Measurements from ENCODE around the gene STRA8.
A peak's percentile ranks its signal among the peaks of the same experiment; 100 is the strongest.
"Not testable (repeated sequence)": the region's sequence is repeated elsewhere in the genome, so short reads cannot be mapped to it uniquely, and the experiment has no call there.

The STRA8 gene

GRCh38 chr7:135205850-135206249, 27.8 kb upstream of the STRA8 start:
- DNase-seq (ENCODE audit: low read depth in 2 of 2): no peak

DNA sequence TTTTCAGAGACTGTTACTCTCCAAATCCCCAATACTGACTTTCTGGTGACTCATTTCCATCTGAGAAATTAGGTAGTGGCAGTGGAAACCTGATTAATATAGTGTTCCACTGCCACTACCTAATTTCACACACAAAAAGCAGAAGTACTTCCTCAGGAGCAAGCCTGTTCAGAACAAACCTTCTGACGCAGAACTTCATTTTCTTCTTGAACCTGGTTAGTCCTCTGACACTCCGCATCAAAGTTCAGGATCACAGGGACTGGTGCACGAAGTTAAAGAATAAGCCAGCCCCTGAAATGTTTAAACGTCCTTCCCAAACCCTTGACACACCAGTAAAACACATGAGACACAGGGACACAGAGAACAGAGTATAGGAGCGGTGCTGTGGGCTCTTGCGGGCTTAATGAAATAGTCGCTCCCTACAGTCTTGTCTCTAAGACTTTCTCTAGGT, 26.7 kb upstream of the STRA8 start:
- DNase-seq (ENCODE audit: low read depth in 2 of 2): no peak

DNA sequence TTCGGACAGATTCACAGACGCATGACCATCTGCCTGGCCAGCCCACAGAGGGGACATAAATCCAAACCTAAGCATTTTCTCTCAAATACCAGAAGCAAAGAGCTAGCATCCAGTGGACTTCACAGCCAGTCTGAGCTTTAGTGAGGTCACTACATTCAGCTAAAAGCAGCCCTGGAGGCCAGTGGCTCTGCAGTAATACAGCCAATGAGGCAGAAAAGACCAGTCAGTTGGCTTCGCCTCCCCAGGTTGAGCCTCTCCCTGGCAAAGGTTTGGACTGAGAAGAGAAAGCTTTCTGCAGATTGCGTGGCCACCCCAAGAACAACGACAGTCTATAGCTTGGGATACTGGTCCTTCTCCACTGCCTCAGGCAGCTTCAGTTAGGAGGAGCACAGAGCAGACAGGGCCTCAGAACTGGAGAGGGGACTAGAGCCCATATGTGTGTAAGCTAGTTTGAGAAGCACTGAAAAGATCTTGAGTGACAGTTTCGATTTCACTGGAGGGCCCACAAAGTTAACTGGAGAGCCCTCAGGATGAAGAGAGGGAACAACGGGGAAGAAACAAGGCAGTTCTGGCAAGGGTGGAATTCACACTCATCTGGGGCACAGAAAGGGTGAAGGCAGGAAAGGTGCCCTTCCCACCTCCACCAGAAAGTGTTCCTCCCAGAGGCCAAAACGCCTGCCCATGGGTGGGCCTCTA, 26.1 kb upstream of the STRA8 start:
- DNase-seq (ENCODE audit: low read depth in 2 of 2): no peak

DNA sequence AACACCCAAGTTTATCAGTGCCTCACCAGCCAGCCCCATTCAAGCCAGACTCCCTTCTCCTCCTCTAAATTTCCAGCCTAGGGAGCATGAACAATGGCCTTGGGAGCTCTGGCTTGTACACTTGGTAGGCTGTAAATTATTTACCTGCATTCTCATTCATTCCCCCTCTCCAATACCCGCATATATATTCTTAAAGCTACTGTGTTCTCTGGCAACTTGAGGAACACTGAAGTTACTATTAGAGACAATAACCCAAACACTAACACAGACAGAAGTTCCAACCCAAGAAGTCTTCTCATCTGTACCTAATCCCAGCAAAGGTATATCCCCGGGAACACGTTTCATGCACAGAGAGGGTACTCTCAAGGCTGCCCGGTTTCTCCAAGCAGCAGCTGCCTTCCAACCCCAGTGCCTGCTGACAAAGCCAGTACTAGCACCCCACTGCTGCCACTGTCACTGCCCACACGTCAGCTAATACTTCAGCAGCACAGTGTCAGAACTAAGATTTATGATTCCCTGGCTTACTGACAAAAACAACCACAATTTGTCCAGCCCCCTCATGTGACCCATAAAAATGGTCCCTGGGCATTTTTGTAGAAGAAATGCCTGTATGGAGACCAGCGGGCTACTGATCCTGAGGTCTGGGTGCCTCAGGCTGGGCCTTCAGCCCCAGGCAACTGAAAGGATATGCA, 25.4 kb upstream of the STRA8 start:
- DNase-seq (ENCODE audit: low read depth in 2 of 2): no peak

DNA sequence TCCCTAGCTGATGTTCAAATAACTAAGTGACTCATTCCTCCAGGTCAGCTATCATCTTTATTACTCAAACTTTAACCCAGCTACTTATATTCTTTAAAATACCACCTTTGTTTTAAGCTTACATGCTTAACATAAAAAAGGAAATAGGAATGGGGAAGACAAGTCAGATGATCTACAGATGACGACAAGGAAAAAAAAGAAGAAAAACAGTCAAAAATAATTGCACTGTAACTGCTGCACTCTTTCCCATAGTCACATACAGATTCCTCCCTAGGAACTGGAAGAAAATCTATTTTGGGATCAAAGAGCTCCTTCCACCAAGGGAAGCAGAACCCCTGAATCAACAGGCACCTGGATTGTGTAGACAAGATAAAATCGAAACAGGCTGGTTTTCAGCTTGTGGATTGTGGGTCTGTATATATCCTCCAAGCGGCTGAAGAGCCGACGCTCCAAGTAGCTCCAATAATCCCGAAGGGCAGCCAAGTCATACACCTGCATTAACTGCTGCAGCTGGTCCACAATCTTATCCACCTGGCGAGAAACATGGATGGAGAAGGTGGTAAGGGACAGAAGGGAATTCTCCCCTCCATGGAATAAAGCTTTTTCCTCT, 24.3 kb upstream of the STRA8 start:
- no peak for DNase-seq (ENCODE audit: low read depth in 2 of 2)

DNA sequence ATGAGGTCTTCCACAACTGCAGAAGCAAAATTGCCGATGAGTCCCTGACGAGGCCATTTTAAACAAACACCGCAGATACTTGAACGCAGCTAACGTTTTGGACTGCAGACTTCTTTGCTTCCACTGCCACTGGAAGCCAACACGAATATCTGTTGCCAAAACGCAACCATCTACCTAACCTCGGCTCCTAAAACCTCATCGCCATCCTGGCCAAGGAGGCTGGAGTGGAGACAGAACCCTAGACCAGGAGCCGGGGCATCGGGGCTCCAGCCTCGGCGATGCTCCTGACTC, 22.8 kb upstream of the STRA8 start:
- no peak for DNase-seq (ENCODE audit: low read depth in 2 of 2)

DNA sequence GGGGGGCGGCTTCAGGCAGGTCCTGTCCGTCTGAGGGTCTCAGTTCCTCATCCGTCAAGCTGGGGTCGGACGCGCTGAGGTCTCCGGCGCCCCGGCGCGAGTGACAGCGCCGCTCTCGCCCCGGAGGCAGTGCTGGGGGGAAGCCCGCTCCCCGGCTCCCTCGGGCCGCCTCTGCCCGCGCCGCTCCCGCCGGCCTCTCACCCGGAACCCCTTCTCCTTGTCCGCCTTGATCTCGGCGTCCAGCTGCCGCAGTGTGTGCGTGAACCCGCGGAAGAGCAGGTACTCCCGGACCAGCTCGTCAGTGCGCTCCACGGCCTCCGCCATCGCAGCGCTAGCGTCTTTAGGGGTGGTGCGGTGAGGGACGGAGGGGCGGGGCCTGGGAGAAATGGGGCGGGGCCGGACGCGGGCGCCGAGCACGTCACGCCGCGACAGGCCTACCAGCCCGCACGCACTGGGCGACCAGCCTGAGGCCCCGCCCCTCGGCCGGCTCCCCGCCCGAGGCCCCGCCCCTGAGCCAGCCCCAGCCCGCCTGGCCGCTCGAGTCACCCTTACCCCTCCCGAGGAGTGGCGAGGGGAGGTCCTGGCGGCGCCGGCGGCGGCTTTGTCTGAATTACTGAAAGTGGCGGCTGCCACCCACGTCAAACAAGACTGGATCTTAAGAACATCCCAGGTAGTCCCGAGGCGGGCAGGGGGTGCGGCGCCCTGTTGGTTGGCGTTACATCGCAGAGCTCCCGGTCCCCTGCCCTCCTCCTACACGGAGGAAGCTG, 22.3 kb upstream of the STRA8 start, which contains the start of gene WDR91:
WDR91 (minus strand) TSS at position 348 of the 767 bp plus-strand sequence; CDS start at position 324, 24 bp downstream.
- DNase-seq (ENCODE audit: low read depth in 2 of 2): peak; percentile 66 to 67

DNA sequence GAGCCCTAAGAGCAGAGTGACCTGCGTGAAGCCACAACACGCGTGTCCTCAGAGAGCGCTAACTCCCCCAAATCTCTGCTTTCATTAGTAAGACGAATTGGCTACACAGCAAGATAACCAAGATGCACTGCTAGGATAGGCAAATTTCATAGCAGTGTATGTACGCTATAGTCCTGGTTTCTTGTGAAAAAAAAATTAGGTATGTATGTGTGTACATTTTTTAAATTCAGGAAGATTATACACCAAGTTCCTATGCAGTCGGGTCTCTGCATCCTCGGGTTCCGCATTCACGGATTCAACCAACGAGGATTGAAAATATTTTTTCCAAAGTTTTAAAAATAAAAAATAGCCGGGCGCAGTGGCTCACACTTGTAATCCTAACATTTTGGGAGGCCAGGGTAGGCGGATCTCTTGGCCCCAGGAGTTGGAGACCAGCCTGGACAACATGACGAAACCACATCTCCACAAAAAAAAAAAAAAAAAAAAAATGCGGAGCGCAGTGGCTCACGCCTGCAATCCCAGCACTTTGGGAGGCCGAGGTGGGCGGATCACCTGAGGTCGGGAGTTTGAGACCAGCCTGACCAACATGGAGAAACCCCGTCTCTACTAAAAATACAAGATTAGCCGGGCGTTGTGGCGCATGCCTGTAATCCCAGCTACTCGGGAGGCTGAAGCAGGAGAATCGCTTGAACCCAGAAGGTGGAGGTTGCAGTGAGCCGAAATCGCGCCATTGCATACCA, 21.5 kb upstream of the STRA8 start:
- not testable (repeated sequence) for DNase-seq (ENCODE audit: low read depth in 2 of 2)

GRCh38 chr7:135213831-135214230, 19.8 kb upstream of the STRA8 start:
- no peak for DNase-seq (ENCODE audit: low read depth in 2 of 2)

- no peak for DNase-seq (ENCODE audit: low read depth in 2 of 2)
Observed at GRCh38 chr7:135215180-135215579, 18.5 kb upstream of the STRA8 start.

- DNase-seq (ENCODE audit: low read depth in 2 of 2): no peak
Observed at GRCh38 chr7:135215698-135216097, 17.9 kb upstream of the STRA8 start.

- DNase-seq (ENCODE audit: low read depth in 2 of 2): no peak
Observed at GRCh38 chr7:135217645-135218509, 15.8 kb upstream of the STRA8 start.

GRCh38 chr7:135224027-135224426, 9.6 kb upstream of the STRA8 start:
- DNase-seq (ENCODE audit: low read depth in 2 of 2): no peak

GRCh38 chr7:135231686-135232085, 2.0 kb upstream of the STRA8 start:
- DNase-seq (ENCODE audit: low read depth in 2 of 2): no peak

DNA sequence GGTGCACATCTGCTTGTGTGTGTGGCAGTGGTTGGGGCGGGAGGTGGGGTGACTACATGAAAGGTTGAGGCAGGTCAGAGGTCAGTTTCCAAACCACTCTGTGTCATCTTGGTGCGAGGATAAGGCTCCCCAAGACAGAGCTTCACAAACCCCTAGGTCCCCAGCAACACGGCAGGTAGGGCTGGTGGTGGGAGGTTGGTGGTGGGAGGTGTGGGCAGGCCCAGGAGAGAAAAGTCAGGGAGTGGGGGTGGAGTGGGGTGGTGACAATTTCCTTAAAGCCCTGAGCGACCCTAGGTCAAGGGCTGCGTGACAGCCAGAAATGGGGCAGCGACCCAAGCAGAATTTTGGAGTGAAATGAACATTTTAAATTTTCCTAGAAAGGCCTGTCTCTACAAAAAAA, 1.6 kb upstream of the STRA8 start:
- no peak for DNase-seq (ENCODE audit: low read depth in 2 of 2)

DNA sequence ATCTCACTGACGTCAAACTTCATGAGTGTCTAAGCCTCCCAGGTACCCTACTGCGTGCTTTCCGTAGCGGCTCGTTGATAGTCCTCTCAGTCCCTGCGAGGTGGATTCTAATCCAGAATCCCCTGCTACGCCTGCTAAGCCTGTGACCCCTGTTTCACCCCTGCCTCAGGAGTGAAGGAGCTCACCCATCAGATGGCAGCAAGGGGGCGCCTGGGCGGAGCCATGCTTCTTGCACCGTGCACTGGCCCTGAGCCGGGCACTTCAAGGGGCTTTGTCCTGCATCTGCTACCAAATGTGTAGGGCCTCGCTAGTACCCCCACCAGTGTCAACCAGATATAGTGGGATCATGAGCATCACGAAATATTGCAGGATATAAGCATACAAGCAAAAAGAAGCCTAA, 918 bp upstream of the STRA8 start:
- DNase-seq (ENCODE audit: low read depth in 2 of 2): no peak

GRCh38 chr7:135234095-135234494, 457 bp downstream of the STRA8 start:
- DNase-seq (ENCODE audit: low read depth in 2 of 2): not testable (repeated sequence)

DNA sequence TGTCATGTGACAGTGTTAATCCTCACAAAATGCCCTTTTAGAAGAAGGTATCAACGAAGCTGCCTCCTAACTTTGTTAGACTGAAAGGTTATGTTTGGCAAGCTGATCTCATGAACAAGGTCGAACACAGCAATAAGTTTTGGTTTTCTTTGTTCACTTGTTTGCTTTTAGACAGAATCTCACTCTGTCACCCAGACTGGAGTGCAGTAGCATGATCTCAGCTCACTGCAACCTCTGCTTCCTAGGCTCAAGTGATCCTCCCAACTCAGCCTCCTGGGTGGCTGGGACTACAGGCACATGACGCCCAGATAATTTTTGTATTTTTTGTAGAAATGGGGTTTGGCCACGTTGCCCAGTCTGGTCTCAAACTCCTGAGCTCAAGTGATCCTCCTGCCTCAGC, 1.1 kb downstream of the STRA8 start:
- no peak for DNase-seq (ENCODE audit: low read depth in 2 of 2)

DNA sequence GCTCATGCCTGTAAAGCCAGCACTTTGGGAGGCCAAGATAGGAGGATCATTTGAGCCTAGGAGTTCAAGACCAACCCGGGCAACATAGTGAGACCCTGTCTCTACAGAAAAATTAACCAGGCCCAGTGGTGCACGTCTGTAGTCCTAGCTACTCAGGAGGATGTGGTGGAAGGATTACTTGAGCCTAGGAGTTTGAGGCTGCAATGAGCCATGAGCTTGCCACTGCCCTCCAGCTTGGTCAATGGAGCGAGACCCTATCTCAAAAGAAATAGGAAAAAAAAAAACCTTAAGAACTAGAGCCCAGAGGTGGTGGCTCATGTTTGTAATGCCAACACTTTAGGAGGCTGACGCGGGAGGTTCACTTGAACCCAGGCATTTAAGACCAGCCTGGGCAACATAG, 2.2 kb downstream of the STRA8 start:
- DNase-seq (ENCODE audit: low read depth in 2 of 2): no peak

GRCh38 chr7:135236727-135237126, 3.1 kb downstream of the STRA8 start:
- no peak for DNase-seq (ENCODE audit: low read depth in 2 of 2)
